Inflammatory macrophage treated with lipopolysaccharide for 4 hours (primary cell): ENCODE data around the gene HOXB5.

Experiments used
- DNase-seq: peaks from one replicate; pipeline ENCODE4 v3.0.0-alpha.2; 2020

HOXB5 gene

DNA sequence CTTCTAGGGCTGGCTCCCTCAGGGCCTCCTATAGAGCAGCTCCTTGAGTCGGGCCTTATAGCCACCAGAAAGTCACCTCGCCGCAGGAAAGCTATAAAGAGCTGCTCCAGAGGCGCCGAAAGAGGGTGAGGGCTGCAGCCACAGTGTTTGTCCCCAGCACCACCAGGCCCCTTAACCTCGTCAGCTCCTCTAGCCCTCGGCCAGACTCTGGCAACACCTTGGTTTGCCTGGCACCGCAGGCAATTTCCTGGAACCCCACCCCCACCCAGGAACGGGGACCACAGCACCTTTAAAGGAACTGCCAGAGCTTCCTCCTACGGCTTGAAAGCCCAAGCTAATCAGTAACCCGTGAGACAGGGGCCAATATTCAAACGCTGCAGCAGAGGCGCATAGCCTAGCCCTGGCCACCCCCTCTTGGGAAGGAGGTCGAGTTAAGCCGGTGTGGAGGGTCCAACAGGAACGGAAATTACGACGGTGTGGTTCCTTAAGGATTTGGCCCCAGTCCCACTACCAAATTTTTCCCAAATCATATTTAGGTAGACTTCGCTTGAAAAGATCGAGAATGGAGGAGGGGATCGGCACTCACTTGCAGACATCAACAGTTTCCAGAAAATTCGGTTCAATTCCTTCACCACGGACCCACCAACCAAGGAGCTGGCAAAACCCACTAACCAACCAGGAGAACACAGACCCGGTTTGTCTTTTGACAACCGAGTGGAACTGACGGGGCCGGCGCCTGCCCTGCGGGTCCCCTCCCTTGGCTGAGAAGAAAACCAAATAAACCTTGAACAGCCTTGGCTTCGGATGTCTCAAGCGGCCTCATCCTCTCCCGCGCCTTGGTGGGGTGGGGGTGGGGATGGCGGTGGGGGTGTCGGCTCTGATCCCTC lies 8.2 kb upstream of the HOXB5 start:
- DNase-seq, result no peak

- DNase-seq, result no peak
Observed at GRCh38 chr17:48601207-48601538, 7.6 kb upstream of the HOXB5 start.

- DNase-seq, result no peak
Observed at GRCh38 chr17:48600244-48601098, 6.9 kb upstream of the HOXB5 start.

DNA sequence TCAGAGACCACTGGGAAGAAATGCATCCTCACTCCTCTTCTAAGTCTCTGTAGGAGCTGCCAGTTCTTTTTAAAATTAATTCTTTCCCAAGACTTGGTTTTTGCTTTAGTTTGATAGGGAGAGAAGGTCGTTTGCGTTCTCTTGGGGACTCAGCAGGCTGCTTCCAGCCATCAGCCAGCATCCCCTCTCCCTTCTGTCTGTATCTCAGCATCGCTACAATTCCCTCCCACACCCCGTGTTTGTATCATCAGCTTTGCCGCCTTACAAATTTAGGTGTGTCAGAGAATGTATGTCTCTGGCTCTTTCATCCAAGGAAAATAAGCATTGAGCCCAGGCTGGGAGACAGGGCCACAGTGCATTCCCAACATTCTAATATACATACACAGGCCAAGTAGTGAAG lies 5.8 kb upstream of the HOXB5 start:
- no peak for DNase-seq

GRCh38 chr17:48598736-48599135 lies 5.2 kb upstream of the HOXB5 start:
- DNase-seq, result no peak

- DNase-seq, result peak; percentile 52
Observed at GRCh38 chr17:48597778-48598631, 4.4 kb upstream of the HOXB5 start.

DNA sequence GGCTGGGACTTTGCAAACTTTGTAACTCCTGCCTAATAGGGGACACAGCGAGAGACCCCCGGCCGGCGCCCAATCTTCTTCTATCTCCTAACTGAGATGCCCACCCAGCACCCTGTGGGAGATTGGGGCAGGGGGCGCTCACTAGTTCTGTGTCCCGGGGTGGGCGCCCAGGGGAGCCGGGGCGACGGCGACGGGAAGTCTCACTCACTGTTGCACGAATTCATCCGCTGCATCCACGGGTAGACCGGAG lies 3.9 kb upstream of the HOXB5 start:
- DNase-seq, result no peak

DNA sequence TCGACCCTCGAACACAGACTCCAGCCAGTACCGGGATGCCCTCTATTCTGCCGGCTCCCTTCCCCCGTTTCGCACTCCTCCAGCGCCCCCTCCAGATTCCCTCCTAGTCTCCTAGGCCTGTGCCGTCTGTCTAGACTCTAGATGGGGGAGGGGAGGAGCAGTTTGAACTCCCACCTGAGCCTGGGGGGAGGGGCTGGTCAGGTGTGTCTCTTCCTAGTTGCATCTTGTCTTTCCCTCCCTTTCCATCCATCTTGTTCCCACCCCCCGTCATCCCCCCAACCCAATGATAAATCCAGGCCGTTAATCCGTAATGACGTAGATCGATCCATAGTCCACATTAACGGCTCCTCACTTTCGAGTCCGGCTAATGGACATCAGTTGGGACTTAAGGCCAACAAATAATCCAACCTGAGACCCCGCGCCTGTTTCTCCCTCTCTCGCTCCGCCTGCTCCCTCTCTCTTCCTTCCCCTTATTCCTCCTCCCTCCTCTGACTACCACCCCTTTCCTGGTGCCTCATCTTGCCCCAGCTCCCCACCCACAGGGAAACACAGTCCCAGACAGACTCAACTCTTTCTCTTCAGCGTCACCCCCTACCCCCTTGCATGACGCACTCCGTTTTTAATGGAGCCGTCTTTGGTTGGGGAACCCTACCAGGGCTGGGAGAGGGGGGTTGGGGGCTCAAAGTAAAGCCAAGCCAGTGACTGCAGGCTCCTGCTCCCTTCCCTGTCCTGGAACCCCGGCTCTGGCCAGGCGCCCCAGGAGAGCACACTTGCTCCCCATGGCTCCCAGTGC lies 3.4 kb upstream of the HOXB5 start:
- DNase-seq, result no peak

DNA sequence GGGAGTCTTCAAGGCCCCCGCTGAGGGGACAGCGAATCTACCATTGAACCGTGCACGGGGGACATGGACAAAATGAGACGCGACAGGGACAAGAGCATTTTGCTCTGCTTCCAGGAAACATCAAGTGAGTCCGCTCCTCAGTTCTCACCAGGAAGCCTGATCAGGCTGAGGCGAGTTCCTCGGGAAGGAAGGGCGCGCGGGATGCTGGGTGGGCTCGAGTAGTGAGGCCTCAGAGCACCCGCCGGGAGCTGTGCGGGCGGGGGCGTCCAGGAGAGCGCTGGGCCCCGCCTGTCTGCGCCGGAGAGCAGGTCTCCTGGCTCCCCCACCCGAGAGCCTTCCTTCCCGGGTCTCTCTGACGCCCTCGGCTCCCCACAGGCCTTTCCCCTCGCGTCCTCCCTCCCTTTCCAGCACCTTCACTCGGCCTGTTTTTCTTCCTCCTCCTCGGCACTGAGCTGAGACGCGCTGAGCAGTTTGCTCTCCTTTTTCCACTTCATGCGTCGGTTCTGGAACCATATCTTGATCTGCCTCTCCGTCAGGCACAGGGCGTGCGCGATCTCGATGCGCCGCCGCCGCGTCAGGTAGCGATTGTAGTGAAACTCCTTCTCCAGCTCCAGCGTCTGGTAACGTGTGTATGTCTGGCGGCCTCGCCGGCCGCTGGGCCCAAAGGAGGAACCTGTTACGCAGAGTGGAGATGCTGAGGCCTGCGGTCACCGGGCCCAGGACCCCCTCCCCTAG lies 2.6 kb upstream of the HOXB5 start:
- DNase-seq, result no peak

DNA sequence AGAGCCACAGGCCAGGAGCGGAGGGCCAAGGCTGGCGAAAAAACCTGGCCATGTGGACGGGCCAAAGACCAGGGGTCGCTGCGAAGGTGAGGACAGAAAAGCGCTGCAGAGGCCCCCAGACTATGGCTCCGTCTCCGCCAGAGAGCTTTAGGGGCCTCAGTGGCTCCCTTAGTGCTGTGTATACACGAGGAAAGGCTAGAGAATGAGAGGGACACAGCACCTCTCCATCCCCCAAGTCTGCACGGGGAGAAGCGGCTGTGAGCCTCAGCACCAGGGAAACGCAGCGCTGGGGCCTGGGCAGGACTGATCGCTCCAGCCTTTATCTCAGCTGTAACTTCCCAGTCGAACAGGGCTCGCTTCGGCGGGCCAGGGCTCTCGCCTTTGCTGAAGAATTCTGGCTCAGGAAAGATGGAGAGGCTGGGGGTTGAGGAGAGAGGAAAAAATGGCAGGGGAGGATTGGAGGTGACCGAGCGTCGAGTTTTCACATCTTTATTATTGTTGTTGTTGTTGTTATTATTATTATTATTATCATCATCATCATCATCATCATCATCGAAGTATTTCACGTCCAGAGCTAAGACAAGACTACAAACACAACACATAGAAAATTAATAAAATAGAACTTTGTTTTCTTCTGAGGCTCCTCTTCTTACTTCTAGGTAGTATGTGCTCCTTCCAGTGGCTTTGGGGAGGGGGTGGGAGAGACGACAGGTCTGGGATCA lies 1.9 kb upstream of the HOXB5 start:
- DNase-seq, result no peak

DNA sequence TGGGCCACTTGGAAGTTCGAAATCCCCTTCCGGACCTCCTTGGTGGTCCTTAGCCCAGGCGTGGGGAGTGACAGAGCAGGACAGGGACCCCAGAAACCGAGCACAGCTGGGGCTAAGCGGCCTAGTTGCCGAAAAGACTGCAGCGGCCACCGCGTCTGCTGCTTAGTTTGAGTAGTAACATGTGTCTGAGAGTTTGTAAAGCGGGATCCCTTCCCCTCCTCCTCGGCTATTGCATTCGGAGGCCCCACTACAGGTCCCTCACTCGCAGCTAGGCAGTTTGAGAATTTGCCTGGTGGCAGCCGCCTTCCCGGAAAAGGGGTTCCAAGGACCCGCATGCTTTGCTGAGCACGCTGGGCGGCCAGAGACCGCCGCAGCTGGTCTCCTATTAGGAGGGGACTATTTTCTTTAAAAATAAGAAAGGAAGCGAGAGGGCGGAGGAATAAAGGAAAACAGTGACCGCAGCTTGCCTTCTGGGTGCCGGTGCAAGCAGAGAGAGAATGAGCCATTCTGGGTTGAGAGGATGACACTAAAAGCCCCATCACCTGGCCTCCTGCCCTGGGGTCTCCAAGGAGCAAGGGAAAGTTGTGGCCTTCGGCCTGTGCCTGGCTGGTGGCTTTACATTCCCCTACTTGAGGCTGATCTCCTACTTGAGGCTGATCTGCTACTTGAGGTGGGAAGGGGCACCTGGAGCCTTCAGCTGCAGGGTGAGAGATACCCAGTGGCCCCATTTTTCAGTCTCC lies 1.1 kb upstream of the HOXB5 start:
- no peak for DNase-seq

- DNase-seq, result peak; percentile 67
Observed at GRCh38 chr17:48593840-48594537, 410 bp upstream of the HOXB5 start.

- no peak for DNase-seq
Observed at GRCh38 chr17:48592577-48592976, 1.0 kb downstream of the HOXB5 start.

- DNase-seq, result no peak
Observed at GRCh38 chr17:48592057-48592514, 1.5 kb downstream of the HOXB5 start.

GRCh38 chr17:48591255-48592056 lies 2.1 kb downstream of the HOXB5 start:
- no peak for DNase-seq

DNA sequence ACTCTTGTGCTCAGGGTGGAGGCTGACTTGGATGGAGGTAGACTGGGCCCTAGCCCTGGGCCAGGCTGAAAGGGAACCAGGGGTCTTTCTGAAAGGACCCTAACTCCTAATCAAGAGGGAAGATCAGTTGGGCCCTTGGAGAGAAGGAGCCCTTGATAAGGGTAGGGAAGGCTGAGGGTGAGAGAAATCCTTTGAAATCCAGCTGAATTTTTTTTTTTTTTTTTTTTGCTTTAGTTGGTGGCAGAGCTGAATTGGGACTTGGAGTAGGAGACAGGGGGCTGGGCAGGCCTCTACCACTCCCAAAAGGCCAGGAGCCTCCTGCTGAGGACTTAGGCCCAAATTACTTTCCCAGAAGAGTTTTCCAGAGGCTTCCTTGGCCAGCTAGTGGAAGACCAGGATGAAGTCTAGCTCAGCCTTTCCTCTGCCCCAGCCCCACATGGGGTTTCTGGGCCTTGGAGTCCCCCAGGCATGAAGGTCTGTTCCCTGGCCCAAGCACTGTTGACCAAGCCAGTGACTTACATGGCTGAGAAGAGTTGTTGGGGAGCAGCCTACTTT lies 2.9 kb downstream of the HOXB5 start:
- DNase-seq, result no peak

DNA sequence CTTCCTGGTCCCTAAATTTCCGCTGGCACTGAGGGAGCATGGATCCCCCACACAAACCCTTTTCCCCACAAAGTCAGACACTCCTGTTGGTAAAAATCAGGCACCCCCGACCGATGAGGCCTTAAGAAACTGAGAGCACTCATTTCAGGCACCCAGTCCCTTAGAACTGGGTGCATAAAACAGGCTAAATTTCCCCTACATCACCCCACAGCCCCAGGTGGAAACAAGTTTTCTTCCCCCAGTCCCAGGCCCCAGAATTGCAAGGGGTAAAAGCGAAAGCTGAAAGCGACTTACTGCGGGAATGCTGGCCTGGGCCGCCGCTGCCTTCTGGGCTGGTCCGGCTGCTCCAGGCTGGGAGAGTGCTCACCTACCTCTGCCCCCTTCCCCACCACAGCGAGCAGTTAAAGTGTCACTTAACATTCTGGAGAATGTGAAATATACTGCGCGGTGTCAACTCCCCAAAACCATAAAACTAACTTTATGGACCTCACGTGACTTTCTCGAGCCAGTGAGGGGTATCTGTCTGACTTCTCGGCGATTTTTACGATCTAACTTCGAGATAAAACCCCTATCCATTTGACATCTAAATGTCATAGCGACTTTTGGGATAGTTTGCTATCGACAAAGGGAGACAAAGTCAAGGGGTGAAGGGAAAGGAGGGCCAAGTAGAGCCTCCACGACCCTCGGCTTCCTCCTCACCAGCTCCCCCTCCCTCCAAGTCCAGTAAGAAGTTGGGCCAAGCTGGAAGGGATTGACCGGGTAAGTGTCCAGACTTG lies 3.6 kb downstream of the HOXB5 start, which contains the start of gene HOXB3:
TSS of gene HOXB3 (minus strand) at position 411 of the 776 bp plus-strand sequence. CDS start 37,767 bp downstream, outside the sequence.
- DNase-seq, result no peak
